WTC11 (cell line): Measurements from ENCODE around the gene AP4M1. TPM values are rescaled to one million over a fixed set of nuclear protein-coding genes. Genes with fewer than 3 reads are reported as not detected.

Source experiments
- AFF4 ChIP-seq: sonication (generic); formaldehyde crosslinking; IDR thresholded peaks from 2 replicates; pipeline ENCODE4 v1.8.1; 2023; ENCODE audit warnings: mild to moderate bottlenecking, missing genetic modification reagents, borderline replicate concordance
- ATF2 ChIP-seq: sonication (generic); formaldehyde crosslinking; IDR thresholded peaks from 2 replicates; pipeline ENCODE4 v1.8.1; 2022; ENCODE audit warnings: low read depth, missing genetic modification reagents, borderline replicate concordance
- CDX4 ChIP-seq: fragments of 250-450 bp; sonication (Bioruptor Pico); IDR thresholded peaks from 2 replicates; pipeline ENCODE4 v1.9.0; 2021; ENCODE audit warnings: moderate library complexity, mild to moderate bottlenecking, inconsistent platforms, borderline replicate concordance
- CREM ChIP-seq: sonication (generic); formaldehyde crosslinking; IDR thresholded peaks from 2 replicates; pipeline ENCODE4 v1.8.1; 2022; ENCODE audit warnings: mild to moderate bottlenecking, missing genetic modification reagents, moderate library complexity
- E2F5 ChIP-seq: sonication (generic); formaldehyde crosslinking; IDR thresholded peaks from 2 replicates; pipeline ENCODE4 v1.8.1; 2022; ENCODE audit warnings: mild to moderate bottlenecking, moderate library complexity, missing genetic modification reagents
- ETV6 ChIP-seq: sonication (generic); formaldehyde crosslinking; IDR thresholded peaks from 2 replicates; pipeline ENCODE4 v1.8.1; 2022; ENCODE audit warnings: mild to moderate bottlenecking, missing genetic modification reagents
- GTF2I ChIP-seq: fragments of 250-450 bp; sonication (Bioruptor Pico); conservative IDR thresholded peaks from 2 replicates; pipeline ENCODE4 v1.4.0; 2021; ENCODE audit warnings: mild to moderate bottlenecking
- HMGA2 ChIP-seq: fragments of 250-450 bp; sonication (Bioruptor Pico); IDR thresholded peaks from 2 replicates; pipeline ENCODE4 v1.4.0; 2021; ENCODE audit warnings: mild to moderate bottlenecking, moderate library complexity
- IRF2 ChIP-seq: sonication (generic); formaldehyde crosslinking; IDR thresholded peaks from 2 replicates; pipeline ENCODE4 v1.8.0; 2022; ENCODE audit warnings: low read depth, missing genetic modification reagents, borderline replicate concordance
- JAZF1 ChIP-seq: fragments of 250-450 bp; sonication (Bioruptor Pico); IDR thresholded peaks from 2 replicates; pipeline ENCODE4 v1.9.0; 2021; ENCODE audit warnings: moderate library complexity, mild to moderate bottlenecking, inconsistent platforms
- MYBL2 ChIP-seq: sonication (generic); formaldehyde crosslinking; IDR thresholded peaks from 2 replicates; pipeline ENCODE4 v1.8.1; 2023; ENCODE audit warnings: mild to moderate bottlenecking, moderate library complexity, missing genetic modification reagents
- NFYB ChIP-seq: sonication (generic); formaldehyde crosslinking; conservative IDR thresholded peaks from 2 replicates; pipeline ENCODE4 v1.8.0; 2022; ENCODE audit warnings: low read depth, missing genetic modification reagents
- SP1 ChIP-seq: sonication (generic); formaldehyde crosslinking; conservative IDR thresholded peaks from 2 replicates; pipeline ENCODE4 v1.8.1; 2022; ENCODE audit warnings: missing genetic modification reagents
- TCF7 ChIP-seq: sonication (generic); formaldehyde crosslinking; IDR thresholded peaks from 2 replicates; pipeline ENCODE4 v1.8.0; 2022; ENCODE audit warnings: mild to moderate bottlenecking, low read depth, missing genetic modification reagents, moderate library complexity
- TEAD4 ChIP-seq: sonication (generic); formaldehyde crosslinking; IDR thresholded peaks from 2 replicates; pipeline ENCODE4 v1.8.0; 2022; ENCODE audit warnings: mild to moderate bottlenecking, missing genetic modification reagents
- USF2 ChIP-seq: sonication (generic); formaldehyde crosslinking; IDR thresholded peaks from 2 replicates; pipeline ENCODE4 v1.8.1; 2023; ENCODE audit warnings: mild to moderate bottlenecking, missing genetic modification reagents, moderate library complexity
- ZBTB43 ChIP-seq: sonication (generic); formaldehyde crosslinking; IDR thresholded peaks from 2 replicates; pipeline ENCODE4 v1.8.1; 2023; ENCODE audit warnings: mild to moderate bottlenecking, missing genetic modification reagents
- ZNF219 ChIP-seq: sonication (generic); formaldehyde crosslinking; IDR thresholded peaks from 2 replicates; pipeline ENCODE4 v1.8.0; 2023; ENCODE audit warnings: missing genetic modification reagents, mild to moderate bottlenecking, borderline replicate concordance
- ZNF281 ChIP-seq: sonication (generic); formaldehyde crosslinking; IDR thresholded peaks from 2 replicates; pipeline ENCODE4 v1.8.0; 2023; ENCODE audit warnings: mild to moderate bottlenecking, missing genetic modification reagents
- ZNF396 ChIP-seq: fragments of 250-450 bp; sonication (Bioruptor Pico); IDR thresholded peaks from 2 replicates; pipeline ENCODE4 v1.8.0; 2021; ENCODE audit warnings: mild to moderate bottlenecking, moderate library complexity, borderline replicate concordance
- ZNF416 ChIP-seq: fragments of 250-450 bp; sonication (Bioruptor Pico); IDR thresholded peaks from 2 replicates; pipeline ENCODE4 v1.9.0; 2021; ENCODE audit warnings: mild to moderate bottlenecking, inconsistent platforms
- ZNF532 ChIP-seq: fragments of 250-450 bp; sonication (Bioruptor Pico); IDR thresholded peaks from 2 replicates; pipeline ENCODE4 v1.9.0; 2021; ENCODE audit warnings: mild to moderate bottlenecking, borderline replicate concordance
- ZNF671 ChIP-seq: fragments of 250-450 bp; sonication (Bioruptor Pico); IDR thresholded peaks from 2 replicates; pipeline ENCODE4 v1.8.0; 2021; ENCODE audit warnings: mild to moderate bottlenecking
- total RNA-seq: library from RNA; stranded (reverse); gene quantifications from 3 replicates; pipeline ENCODE4 v1.2.3, GENCODE V29; 2021

AP4M1 gene
- total RNA-seq, 1 experiment from 2014 or later, result 18.0 TPM

- TF ChIP-seq ZNF532 (CRISPR knock-in tag), result no peak
- TF ChIP-seq TEAD4 (CRISPR knock-in tag), result no peak
- TF ChIP-seq HMGA2 (CRISPR knock-in tag), result no peak
- no peak for TF ChIP-seq CDX4 (CRISPR knock-in tag)
- TF ChIP-seq USF2, result peak; percentile 46; the same call in 1 of the 2 replicates
- no peak for TF ChIP-seq TCF7 (CRISPR knock-in tag)
- peak; percentile 95 for TF ChIP-seq SP1
- no peak for TF ChIP-seq JAZF1 (CRISPR knock-in tag)
- no peak for TF ChIP-seq IRF2 (CRISPR knock-in tag)
- TF ChIP-seq MYBL2 (CRISPR knock-in tag), result peak; percentile 80
- peak; percentile 85 for TF ChIP-seq ETV6 (CRISPR knock-in tag)
- TF ChIP-seq NFYB (CRISPR knock-in tag), result no peak
- TF ChIP-seq E2F5 (CRISPR knock-in tag), result peak; percentile 89
- TF ChIP-seq ZNF416, result no peak
- no peak for TF ChIP-seq AFF4 (CRISPR knock-in tag)
- no peak for TF ChIP-seq ZNF671 (CRISPR knock-in tag)
- no peak for TF ChIP-seq ATF2
- TF ChIP-seq ZBTB43 (CRISPR knock-in tag), result peak; percentile 91
- TF ChIP-seq ZNF219 (CRISPR knock-in tag), result no peak
- peak; percentile 75 for TF ChIP-seq CREM (CRISPR knock-in tag)
- TF ChIP-seq ZNF396 (CRISPR knock-in tag), result no peak
- no peak for TF ChIP-seq ZNF281 (CRISPR knock-in tag)
- no peak for TF ChIP-seq GTF2I (CRISPR knock-in tag)
Measured at GRCh38 chr7:100081535-100082102, 19.8 kb upstream of the AP4M1 start, which contains the start of gene ZNF3 (continued).
